ENCODE measurements around the gene LONRF2.

Gene LONRF2

DNA sequence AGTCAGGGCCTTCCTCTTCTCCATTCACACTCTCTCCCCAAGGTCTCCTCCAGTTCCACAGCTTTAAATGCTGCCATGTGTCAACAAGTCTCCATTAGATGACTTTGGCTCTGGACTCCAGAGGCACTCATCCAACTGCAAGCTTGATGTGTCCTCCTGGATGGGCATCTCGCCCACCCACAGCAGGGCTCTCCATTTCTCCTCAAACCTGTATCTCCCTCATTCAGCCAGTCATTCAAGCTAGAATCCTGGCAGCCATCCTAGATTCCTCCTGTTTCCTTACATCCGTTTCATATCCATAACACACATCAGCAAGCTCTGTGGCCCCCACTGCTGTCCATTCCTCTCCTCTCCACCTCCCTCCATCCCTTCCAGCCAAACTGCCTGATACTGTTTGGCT lies 91.5 kb downstream of the LONRF2 start:
- DNase-seq = no peak

DNA sequence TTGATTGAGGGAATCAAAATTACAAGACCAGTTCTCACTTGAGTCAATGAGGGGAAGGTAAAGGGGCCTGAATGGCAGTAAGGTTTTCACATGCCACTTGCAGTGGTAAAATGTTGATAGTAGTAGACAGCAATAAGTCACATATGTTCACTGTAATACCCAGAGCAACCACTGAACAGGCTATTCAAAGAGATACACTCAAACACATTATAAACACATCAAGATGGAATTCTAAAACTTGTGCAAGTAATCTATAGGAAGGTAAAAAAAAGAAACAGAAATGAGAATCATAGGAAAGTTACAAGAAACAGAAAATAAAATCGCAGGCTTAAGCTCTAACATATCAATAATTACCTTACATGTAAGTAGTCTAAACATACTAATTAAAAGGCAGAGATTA lies 93.3 kb downstream of the LONRF2 start:
- DNase-seq = no peak

DNA sequence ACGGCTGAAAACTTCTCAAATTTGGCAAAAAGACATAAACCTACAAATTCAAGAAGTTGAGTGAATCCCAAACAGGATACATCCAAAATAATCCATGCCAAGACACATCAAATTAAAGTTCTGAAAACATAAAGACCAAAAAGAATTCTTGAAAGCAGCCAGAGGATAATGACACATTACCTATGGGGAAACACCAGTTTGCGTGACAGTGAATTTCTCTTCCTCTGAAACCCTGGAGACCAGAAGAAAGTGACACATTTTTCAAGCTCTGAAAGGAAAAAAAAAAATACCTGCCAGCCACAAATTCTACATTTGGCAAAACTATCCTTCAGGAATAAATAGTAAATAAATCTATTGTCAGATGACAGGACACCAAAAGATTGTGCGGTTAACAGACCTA lies 93.9 kb downstream of the LONRF2 start:
- no peak for DNase-seq

DNA sequence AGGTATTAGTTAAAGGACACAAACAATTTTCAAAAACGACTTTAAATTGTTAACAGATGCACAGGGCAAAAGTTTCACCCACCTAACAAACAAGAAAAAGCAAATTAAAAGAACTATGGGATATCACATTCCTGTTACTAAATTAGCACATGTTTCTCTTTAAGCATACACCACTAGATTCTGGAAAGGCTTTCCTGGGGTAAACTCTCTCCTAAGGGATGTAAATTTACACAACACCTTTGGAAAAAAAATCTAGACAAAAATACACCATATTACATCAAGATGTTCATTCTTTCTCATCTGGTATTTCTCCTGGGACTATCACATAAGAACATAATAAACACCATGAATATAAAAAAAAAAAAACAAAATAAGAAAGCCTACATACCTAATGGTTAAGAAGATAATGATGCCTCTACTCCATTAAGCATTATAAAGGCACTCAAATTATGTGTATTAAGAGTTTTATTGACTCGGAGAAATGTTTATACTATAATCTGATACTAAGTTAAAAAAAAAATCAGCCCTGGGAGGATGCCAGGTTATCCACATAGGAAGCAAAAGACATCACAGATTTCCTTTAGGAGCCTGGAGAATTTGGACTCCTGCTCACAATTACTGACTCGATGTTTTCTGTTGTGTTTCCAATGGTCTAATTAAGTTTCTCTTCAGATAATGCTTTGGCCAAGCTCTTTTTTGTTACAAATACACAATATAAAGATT lies 97.2 kb downstream of the LONRF2 start:
- no peak for DNase-seq

DNA sequence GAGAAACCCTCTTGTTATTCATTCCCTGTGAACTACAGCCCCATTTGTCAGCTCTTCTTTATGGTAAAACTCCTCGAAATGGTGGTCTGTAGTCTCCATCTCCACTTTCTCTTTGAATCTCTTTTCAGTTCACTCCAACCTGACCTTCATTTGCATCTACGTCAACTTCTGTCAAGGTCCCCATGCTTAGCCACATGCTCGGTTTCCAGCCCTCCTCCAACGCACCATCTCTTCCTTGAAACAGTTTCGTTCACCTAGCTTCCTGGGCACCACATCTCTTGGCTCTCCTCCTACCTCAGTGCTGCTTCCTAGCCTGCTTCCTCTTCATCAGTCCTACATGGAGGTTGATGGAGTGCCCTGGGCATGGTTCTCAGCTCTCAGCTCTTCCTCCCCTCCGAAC lies 98.8 kb downstream of the LONRF2 start:
- DNase-seq = no peak

Data from stimulated activated CD4-positive, alpha-beta T cell treated with anti-CD3 and anti-CD28 coated beads, Interleukin-4, amount 100 ng/mL, for 24 hours (primary cell).